Activated naive CD4-positive, alpha-beta T cell treated with anti-CD3 and anti-CD28 coated beads for 36 hours (primary cell): Measurements from ENCODE around the gene ANKRD13B. TPM values are rescaled to one million over a fixed set of nuclear protein-coding genes. Genes with fewer than 3 reads are reported as not detected.

Experiments
- CTCF ChIA-PET: fragments of 350-600 bp; sonication (Branson Sonifier 250); formaldehyde crosslinking; loops from one replicate; lab custom pipeline; 2021; ENCODE audit warnings: antibody characterized with exemption; lab: Charles Lee
- DNase-seq: peaks from one replicate; pipeline ENCODE4 v3.0.0-alpha.2; 2020
- H3K27ac Mint-ChIP-seq: one replicate; pipeline ENCODE4 v1.8.0; 2021; ENCODE audit warnings: mild to moderate bottlenecking, mixed read lengths
- H3K27me3 Mint-ChIP-seq: one replicate; pipeline ENCODE4 v1.8.0; 2021; ENCODE audit warnings: low read depth, mixed read lengths
- H3K36me3 Mint-ChIP-seq: one replicate; pipeline ENCODE4 v1.8.0; 2021; ENCODE audit warnings: low read depth, mixed read lengths
- H3K4me1 Mint-ChIP-seq: one replicate; pipeline ENCODE4 v1.8.0; 2021; ENCODE audit warnings: low read depth, mixed read lengths
- H3K4me3 Mint-ChIP-seq: one replicate; pipeline ENCODE4 v1.8.0; 2021; ENCODE audit warnings: mild to moderate bottlenecking, moderate library complexity, mixed read lengths
- H3K9me3 Mint-ChIP-seq: one replicate; pipeline ENCODE4 v1.8.0; 2021; ENCODE audit warnings: mixed read lengths
- intact Hi-C: fragments of 100-400 bp; cut with micrococcal nuclease; formaldehyde crosslinking; loops from one replicate; pipeline ENCODE4 v1.15.1; 2023
- total RNA-seq, 2 experiments: library from RNA; stranded (reverse); gene quantifications; one replicate each; pipeline ENCODE4 v1.2.3, GENCODE V29; 2021

ANKRD13B gene
- total RNA-seq, 2 experiments from 2014 or later, result 14.1 to 14.6 TPM

DNA sequence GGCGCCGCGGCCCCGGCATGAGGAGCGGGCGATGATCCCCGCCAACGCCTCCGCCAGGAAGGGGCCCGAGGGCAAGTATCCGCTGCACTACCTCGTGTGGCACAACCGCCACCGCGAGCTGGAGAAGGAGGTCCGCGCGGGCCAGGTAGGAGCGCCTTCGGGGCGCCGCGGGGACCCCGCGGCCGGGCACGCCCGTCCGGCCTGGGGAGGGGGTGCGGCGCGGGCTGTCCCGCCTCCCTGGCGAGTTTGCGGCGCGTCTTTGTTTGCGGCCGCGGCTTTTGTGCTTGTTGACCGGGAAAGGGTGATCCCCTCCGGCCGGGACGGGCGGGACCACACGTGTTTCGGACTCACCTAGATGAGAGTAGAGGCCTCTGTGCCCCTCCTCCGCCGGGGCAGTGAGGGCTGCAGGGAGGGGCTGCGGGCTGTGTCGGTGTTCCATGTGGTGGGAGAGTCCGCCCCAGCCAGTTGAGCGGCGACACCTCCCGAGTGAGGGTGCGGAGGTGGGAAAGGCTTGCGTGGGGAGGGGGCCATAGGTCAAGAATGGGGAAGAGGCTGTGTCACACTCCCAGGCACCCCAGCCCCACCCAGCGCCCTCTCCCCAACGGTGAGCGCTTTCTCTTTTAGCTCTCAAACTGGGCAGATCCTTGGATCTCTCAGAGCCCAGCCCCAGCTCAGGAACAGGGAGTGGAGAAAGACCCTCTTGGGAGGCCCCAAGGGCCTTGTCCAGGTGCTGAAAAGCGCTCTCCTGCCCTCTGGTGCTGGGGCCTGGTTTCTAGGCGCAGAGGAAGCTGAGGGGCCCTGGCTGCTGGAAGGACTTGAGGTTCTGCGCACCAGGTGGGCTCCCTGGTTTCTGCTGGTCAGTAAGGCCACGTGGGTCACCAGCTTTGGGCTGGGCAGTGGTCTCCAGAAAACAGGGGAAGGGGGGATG lies 923 bp downstream of the ANKRD13B start:
- no peaks in the 10 kb centered on the region for H3K9me3 Mint-ChIP-seq
- CTCF ChIA-PET, result interaction anchor here (0.6 to 4.8 kb wide), 7 partner anchors 11 to 223 kb away, joined by 3 to 91 read pairs (median 14); no protein-coding TSS in a partner anchor

DNA sequence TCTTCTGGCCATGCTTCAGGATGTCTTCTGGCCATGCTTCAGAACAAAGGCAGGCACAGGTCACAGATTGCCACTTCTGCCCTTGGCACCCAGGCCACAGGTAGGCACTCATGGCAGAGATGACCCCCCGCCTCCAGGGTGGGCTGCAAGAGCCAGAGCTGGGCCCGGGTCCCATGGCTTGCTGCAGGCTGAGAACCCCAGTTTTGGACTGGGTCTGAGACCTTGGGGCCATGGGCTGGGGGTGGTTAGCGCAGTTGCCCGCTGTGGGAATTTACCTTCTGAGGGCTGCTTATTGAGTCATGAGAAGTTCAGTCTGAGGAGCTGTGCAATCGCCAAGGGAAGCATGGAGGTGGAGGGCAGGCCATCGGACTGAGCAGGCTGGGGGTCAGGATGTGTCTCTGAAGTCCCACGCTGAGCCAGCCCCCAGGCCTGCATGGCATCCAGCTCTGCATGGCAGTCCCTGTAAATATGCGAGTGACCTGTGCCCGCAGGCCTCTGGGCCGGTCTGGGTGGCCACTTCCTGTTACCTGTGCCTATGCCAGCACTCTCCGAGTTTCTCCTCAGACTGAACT lies 1.7 kb downstream of the ANKRD13B start:
- CTCF ChIA-PET, result interaction anchor here (0.6 to 4.8 kb wide), 4 partner anchors 11 to 510 kb away, joined by 3 to 91 read pairs (median 30); no protein-coding TSS in a partner anchor
- no peaks in the 10 kb centered on the region for H3K9me3 Mint-ChIP-seq
- H3K27me3 Mint-ChIP-seq, result no peaks in the 10 kb centered on the region
- intact Hi-C loops, result loop anchor here (1.0 to 5.0 kb wide), 3 partner anchors 224 to 447 kb away; partner anchors contain the start of gene NUFIP2
- H3K27ac Mint-ChIP-seq, result no peak overlapping the region
- H3K36me3 Mint-ChIP-seq, result no peaks in the 10 kb centered on the region
- peak overlapping the region; percentile 73 for H3K4me3 Mint-ChIP-seq
- peaks cover 39% of the 10 kb centered on the region for H3K4me1 Mint-ChIP-seq
- DNase-seq, result no peak

More for the DNA sequence above, 923 bp downstream of the ANKRD13B start:
- intact Hi-C loops, result loop anchor here (1.0 to 5.0 kb wide), 3 partner anchors 224 to 447 kb away; partner anchors contain the start of gene NUFIP2
- H3K36me3 Mint-ChIP-seq, result no peaks in the 10 kb centered on the region
- H3K27me3 Mint-ChIP-seq, result no peaks in the 10 kb centered on the region
- peak overlapping the region; percentile 73 for H3K4me3 Mint-ChIP-seq
- no peak overlapping the region for H3K27ac Mint-ChIP-seq
- peaks cover 39% of the 10 kb centered on the region for H3K4me1 Mint-ChIP-seq
- DNase-seq, result peak; percentile 61

DNA sequence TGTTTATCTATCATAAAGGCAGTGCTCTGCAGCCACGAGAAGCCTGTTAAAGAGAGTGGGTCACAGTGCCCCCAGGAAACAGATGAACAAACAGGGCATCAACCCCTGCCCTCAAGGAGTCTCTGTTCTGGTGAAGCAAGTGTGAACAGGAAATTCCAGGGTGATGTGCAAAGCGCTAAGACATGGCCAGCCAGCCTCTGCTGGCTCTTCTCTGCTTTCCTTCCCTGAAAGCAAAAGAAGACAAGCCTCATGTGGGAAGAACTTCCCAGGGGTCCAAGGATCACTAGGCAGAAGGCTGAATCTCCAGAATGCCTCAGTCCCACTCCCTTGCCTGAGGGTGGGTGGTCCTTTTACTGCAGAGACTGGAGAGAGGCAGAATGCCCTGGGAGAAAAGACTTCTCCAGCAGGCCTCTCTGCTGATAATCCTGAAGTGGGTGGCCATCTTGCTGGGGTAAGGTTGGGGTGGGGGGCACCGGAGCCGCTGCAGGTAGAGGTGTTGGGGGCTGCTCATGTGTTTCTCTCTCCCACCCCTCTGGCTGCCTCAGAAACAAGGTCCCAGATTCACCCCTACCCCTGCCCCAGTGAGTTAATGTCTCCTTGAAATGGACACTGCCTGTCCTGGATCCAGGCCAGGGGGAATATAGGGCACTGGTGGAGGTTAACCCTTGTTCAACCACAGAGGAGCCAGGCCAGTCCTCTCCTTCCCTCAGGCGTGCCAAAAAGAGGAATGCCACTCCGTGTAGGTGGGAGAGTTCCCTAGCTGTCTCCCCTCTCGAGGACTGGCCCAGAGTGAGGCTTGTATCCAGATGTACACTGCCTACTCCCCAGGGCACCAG lies 2.4 kb downstream of the ANKRD13B start:
- Mint-ChIP-seq H3K4me3 (peak overlapping the region; percentile 73), H3K27me3 (no peaks in the 10 kb centered on the region), H3K9me3 (no peaks in the 10 kb centered on the region), H3K4me1 (peaks cover 34% of the 10 kb centered on the region), H3K27ac (no peak overlapping the region), H3K36me3 (no peaks in the 10 kb centered on the region)
- DNase-seq, result no peak
- intact Hi-C loops, result no loop called here
- CTCF ChIA-PET, result interaction anchor here (0.6 to 4.8 kb wide), 4 partner anchors 10 to 509 kb away, joined by 3 to 91 read pairs (median 4); no protein-coding TSS in a partner anchor

DNA sequence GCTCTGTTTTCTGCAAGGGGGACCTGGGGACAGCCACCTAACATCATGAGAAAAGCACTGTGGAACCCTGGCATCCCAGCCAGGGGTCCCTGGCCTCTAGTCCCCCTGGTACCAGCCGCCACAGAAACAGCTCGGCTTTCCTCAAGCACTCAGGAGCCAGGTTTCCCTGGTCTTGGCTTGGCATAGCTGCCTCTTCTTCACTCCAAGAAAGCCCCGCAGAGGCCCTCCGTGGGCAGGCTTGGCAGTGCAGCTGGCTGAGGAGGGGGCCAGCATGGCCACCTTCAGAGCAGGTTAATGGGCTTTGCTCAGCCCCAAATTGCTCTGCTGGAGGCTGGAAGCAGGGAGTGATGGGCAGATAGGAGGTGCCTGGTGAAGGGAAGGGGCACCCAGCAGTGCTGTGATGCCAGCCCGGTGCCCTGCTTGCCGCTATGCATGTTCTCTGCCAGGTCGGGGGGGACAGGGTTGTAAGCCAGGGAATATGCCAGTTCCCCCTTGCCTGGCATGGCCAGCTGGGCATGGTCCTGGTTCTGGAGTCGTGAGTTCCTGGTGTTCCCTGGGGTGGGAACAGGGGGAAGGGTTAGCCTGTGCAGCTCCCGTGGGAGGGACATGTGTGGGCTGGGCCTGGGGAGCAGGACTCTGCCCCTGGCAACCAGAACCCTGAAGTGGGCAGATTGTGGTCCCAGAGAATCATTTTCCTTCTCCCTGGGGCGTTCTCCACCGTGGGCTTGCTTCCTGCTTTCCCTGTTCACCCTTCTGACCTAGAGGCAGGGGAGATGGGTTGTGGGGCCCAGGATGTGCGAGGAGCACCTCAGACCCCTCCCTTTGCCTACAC lies 3.2 kb downstream of the ANKRD13B start:
- CTCF ChIA-PET, result interaction anchor here (0.8 to 2.3 kb wide), 3 partner anchors 15 to 21 kb away, joined by 4 to 9 read pairs (median 5); no protein-coding TSS in a partner anchor
- no peak overlapping the region for H3K4me3 Mint-ChIP-seq
- no peaks in the 10 kb centered on the region for H3K9me3 Mint-ChIP-seq
- H3K27ac Mint-ChIP-seq, result no peak overlapping the region
- peaks cover 25% of the 10 kb centered on the region for H3K4me1 Mint-ChIP-seq
- H3K36me3 Mint-ChIP-seq, result no peaks in the 10 kb centered on the region
- intact Hi-C loops, result no loop called here
- DNase-seq, result no peak
- H3K27me3 Mint-ChIP-seq, result no peaks in the 10 kb centered on the region

DNA sequence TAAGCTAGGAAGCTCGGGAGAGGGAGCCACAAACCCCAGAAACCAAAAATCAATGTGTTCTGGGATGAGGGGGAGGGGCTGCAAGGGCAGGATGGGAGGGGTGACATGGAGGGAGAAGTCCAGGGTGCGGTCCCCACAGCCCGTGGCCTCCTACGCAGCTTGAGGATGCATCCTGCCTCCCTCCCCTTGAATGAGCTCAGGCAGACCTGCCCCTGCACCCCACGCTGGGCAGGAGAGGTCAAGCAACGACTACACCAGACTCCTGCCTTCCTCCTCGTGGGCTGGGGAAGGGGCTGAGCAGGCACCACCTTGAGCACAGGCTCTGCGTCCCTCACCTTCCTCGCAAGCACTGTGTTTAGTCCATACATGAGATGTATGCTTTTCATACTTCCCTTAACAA lies 3.9 kb downstream of the ANKRD13B start:
- DNase-seq, result no peak
- CTCF ChIA-PET, result interaction anchor here (1.0 to 2.3 kb wide), 2 partner anchors 16 to 20 kb away, joined by 5 to 9 read pairs; no protein-coding TSS in a partner anchor
- no peak overlapping the region for H3K4me3 Mint-ChIP-seq
- intact Hi-C loops, result no loop called here
- H3K27ac Mint-ChIP-seq, result no peak overlapping the region
- H3K36me3 Mint-ChIP-seq, result no peaks in the 10 kb centered on the region
- H3K9me3 Mint-ChIP-seq, result no peaks in the 10 kb centered on the region
- no peaks in the 10 kb centered on the region for H3K27me3 Mint-ChIP-seq
- peaks cover 19% of the 10 kb centered on the region for H3K4me1 Mint-ChIP-seq

DNA sequence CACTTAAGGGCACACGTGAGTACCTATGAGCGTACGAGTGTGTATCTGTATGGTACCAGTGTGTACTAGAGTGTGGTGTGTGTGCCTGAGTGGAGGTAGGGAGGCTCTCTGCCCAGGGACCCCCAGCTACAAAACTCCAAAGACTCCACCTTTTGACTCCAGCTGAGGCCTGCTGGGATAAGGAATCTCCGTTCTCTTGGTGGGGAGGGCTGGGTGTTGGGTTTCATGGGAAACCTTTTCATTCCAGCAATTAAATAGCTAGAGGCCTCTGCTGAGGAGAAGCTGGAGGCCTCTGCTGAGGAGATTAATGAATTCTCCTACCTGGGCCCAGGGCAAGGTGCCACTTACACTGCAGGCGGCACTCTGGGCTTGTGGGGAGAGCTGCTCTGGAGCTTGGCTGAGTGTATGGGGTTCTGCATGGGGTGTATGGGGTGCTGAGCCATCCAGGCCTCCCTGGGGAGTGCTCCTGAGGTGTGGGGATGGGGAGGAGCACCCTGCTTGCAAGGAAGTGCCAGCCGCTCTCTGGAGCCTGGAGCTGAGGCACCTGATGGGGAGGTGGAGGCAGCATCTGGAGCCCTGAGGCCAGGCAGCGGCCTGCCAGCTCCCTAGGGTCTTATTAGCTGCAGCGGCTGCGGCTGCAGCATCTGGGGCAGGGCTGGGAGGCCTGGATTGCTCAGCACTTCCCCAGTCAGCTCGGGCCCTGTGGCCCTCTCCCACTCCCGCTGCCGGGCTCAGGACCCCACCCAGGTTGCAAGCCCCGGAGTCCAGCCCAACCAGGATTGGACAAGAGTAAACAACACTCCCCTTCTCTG lies 4.6 kb downstream of the ANKRD13B start:
- Mint-ChIP-seq H3K4me1 (peaks cover 11% of the 10 kb centered on the region), H3K9me3 (no peaks in the 10 kb centered on the region), H3K27ac (no peak overlapping the region), H3K27me3 (no peaks in the 10 kb centered on the region), H3K36me3 (no peaks in the 10 kb centered on the region), H3K4me3 (no peak overlapping the region)
- CTCF ChIA-PET, result interaction anchor here (1.0 to 2.3 kb wide), 4 partner anchors 16 to 36 kb away, joined by 3 to 9 read pairs (median 4); no protein-coding TSS in a partner anchor
- intact Hi-C loops, result no loop called here
- DNase-seq, result no peak

DNA sequence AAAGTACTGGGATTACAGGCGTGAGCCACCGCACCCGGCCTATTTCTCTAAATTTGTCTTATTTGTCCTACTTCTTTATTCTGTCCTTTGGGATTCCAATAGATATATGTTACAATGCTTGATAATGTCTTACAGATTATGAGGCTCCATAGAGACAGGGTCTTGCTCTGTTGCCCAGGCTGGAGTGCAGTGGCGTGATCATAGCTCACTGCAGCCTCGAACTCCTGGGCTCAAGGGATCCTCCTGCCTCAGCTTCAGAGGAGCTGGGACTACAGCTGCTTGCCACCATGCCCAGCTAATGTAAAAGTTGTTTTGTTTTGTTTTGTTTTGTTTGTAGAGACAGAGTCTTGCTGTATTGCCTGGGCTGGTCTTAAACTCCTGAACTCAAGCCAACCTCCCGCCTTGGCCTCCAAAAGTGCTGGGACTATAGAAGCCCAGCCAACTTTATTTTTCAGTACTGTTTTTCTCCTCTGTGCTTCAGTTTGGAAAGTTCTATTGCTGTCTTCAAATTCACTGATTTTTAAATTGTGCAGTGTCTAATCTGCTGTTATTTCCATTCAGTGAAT lies 10.3 kb downstream of the ANKRD13B start:
- CTCF ChIA-PET, result interaction anchor here (1.2 kb wide), 1 partner anchor 10 kb away, joined by 3 read pairs; no protein-coding TSS in a partner anchor
- no peaks in the 10 kb centered on the region for H3K9me3 Mint-ChIP-seq
- H3K27ac Mint-ChIP-seq, result no peak overlapping the region
- H3K27me3 Mint-ChIP-seq, result no peaks in the 10 kb centered on the region
- H3K4me3 Mint-ChIP-seq, result no peak overlapping the region
- H3K4me1 Mint-ChIP-seq, result no peaks in the 10 kb centered on the region
- intact Hi-C loops, result no loop called here
- H3K36me3 Mint-ChIP-seq, result no peaks in the 10 kb centered on the region
- no peak for DNase-seq

DNA sequence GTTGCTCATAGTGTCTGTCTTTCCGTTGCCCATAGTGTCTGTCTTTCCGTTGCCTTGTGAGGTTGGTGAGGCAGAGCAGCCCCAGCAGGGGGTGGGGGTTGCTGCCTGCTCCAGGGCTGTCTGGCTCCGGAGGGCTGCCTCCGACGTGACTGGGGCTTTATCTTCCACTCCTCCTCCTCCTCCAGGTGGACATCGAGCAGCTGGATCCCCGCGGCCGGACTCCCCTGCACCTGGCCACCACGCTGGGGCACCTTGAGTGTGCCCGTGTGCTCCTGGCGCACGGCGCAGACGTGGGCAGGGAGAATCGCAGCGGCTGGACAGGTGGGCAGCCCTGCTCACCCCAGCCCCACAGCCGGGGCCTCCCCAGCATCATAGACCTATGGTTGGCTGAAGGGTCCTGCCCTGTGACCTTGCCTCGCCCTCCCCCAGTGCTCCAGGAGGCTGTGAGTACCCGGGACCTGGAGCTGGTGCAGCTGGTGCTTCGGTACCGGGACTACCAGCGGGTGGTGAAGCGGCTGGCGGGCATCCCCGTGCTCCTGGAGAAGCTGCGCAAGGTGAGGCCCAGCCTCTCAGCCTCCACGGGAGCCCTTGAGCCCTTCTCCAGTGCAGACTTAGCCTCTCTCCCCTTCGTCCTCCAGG lies 14.7 kb downstream of the ANKRD13B start:
- Mint-ChIP-seq H3K4me1 (no peaks in the 10 kb centered on the region), H3K36me3 (no peaks in the 10 kb centered on the region), H3K4me3 (no peak overlapping the region), H3K27ac (no peak overlapping the region), H3K27me3 (no peaks in the 10 kb centered on the region), H3K9me3 (no peaks in the 10 kb centered on the region)
- CTCF ChIA-PET, result interaction anchor here (1.4 kb wide), 1 partner anchor 10 kb away, joined by 8 read pairs; no protein-coding TSS in a partner anchor
- DNase-seq, result no peak
- intact Hi-C loops, result no loop called here

DNA sequence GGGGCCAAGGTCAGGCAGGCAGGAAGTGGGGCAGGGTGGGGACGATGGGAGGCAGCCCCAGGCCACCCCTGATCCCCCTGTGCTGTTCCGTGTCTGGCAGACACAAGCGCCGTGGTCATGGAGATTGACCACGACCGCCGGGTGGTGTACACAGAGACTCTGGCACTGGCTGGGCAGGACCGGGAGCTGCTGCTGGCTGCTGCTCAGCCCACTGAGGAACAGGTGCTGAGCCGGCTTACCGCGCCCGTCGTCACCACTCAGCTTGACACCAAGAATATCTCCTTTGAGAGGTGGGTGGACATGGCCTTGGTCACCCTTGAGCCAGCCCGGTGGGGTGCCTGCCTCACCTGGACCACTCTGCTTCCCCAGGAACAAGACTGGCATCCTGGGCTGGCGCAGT lies 16.1 kb downstream of the ANKRD13B start:
- Mint-ChIP-seq H3K27me3 (no peaks in the 10 kb centered on the region), H3K27ac (no peak overlapping the region), H3K36me3 (no peaks in the 10 kb centered on the region), H3K4me3 (no peak overlapping the region), H3K4me1 (peaks cover 5% of the 10 kb centered on the region), H3K9me3 (no peaks in the 10 kb centered on the region)
- DNase-seq, result no peak
- intact Hi-C loops, result no loop called here
- CTCF ChIA-PET, result interaction anchor here (1.4 kb wide), 1 partner anchor 8 kb away, joined by 8 read pairs; no protein-coding TSS in a partner anchor

DNA sequence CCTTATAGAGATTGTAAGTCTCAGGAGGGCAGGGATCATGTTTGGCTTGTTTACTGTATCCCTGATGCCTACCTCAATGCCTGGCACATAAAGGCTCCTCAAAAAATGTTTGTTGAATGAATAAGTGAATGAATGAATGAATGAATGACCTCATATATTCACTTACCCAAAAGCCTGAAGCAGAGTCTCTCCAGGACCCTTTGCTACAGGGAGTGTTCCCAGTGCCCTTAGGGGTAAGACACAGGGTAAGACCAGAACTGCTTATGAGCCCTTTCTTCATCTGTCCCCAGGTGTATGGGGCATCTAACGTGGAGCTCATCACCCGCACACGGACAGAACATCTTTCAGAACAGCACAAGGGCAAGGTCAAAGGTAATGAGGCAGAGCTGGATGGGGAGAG lies 17.5 kb downstream of the ANKRD13B start:
- H3K4me1 Mint-ChIP-seq, result peaks cover 19% of the 10 kb centered on the region
- intact Hi-C loops, result loop anchor here (5.0 kb wide), 1 partner anchor 463 kb away; no protein-coding TSS in a partner anchor
- no peak for DNase-seq
- H3K27me3 Mint-ChIP-seq, result no peaks in the 10 kb centered on the region
- no peaks in the 10 kb centered on the region for H3K9me3 Mint-ChIP-seq
- no peak overlapping the region for H3K27ac Mint-ChIP-seq
- CTCF ChIA-PET, result interaction anchor here (1.0 kb wide), 1 partner anchor 22 kb away, joined by 3 read pairs; no protein-coding TSS in a partner anchor
- H3K4me3 Mint-ChIP-seq, result no peak overlapping the region
- H3K36me3 Mint-ChIP-seq, result no peaks in the 10 kb centered on the region
